Neural progenitor cell (in vitro differentiated cells): Measurements from ENCODE around the gene SMIM27. TPM values are rescaled to one million over a fixed set of nuclear protein-coding genes. Genes with fewer than 3 reads are reported as not detected.

Source experiments
- DNase-seq: peaks from one replicate; pipeline ENCODE4 v3.0.0-alpha.2; 2016; ENCODE audit warnings: low spot score
- H2AFZ ChIP-seq: fragments of 200-600 bp; sonication (generic); replicated peaks from 2 replicates; pipeline ENCODE4 v1.6.1; 2016; ENCODE audit warnings: antibody characterized with exemption
- H3F3A ChIP-seq: fragments of 200-600 bp; sonication (generic); 2 replicates; pipeline ENCODE4 v1.6.1; 2016; ENCODE audit warnings: antibody characterized with exemption, low read depth
- H3K27ac ChIP-seq: fragments of 200-600 bp; sonication (generic); 2 replicates; pipeline ENCODE4 v1.5.1; 2016; ENCODE audit warnings: mild to moderate bottlenecking
- H3K27me3 ChIP-seq: fragments of 200-600 bp; sonication (generic); 2 replicates; pipeline ENCODE4 v1.6.1; 2016; ENCODE audit warnings: mild to moderate bottlenecking, moderate library complexity
- H3K36me3 ChIP-seq: fragments of 200-600 bp; sonication (generic); 2 replicates; pipeline ENCODE4 v1.5.1; 2016
- H3K4me1 ChIP-seq: fragments of 200-600 bp; sonication (generic); 2 replicates; pipeline ENCODE4 v1.6.1; 2016; ENCODE audit warnings: mixed run types
- H3K4me2 ChIP-seq: fragments of 200-600 bp; sonication (generic); 2 replicates; pipeline ENCODE4 v1.6.1; 2016
- H3K4me3 ChIP-seq: fragments of 200-600 bp; sonication (generic); 2 replicates; pipeline ENCODE4 v1.5.1; 2016
- H3K79me2 ChIP-seq: fragments of 200-600 bp; sonication (generic); 2 replicates; pipeline ENCODE4 v1.6.1; 2016; ENCODE audit warnings: low read depth
- H3K9ac ChIP-seq: fragments of 200-600 bp; sonication (generic); 2 replicates; pipeline ENCODE4 v1.6.1; 2016
- H3K9me3 ChIP-seq: fragments of 200-600 bp; sonication (generic); 2 replicates; pipeline ENCODE4 v1.5.1; 2016; ENCODE audit warnings: low read depth
- H4K20me1 ChIP-seq: fragments of 200-600 bp; sonication (generic); 2 replicates; pipeline ENCODE4 v1.6.1; 2016; ENCODE audit warnings: low read depth
- H3K27ac Mint-ChIP-seq: 3 replicates; pipeline ENCODE4 v1.8.0; 2021; ENCODE audit warnings: mixed read lengths
- H3K27me3 Mint-ChIP-seq: 2 replicates; pipeline ENCODE4 v1.8.0; 2022; ENCODE audit warnings: low read depth, mild to moderate bottlenecking, inconsistent platforms, moderate library complexity, mixed read lengths; ENCODE audit not compliant: insufficient read depth
- H3K36me3 Mint-ChIP-seq: 3 replicates; pipeline ENCODE4 v1.8.0; 2021; ENCODE audit warnings: mixed read lengths
- H3K4me1 Mint-ChIP-seq: 3 replicates; pipeline ENCODE4 v1.8.0; 2021; ENCODE audit warnings: mixed read lengths
- H3K4me3 Mint-ChIP-seq: 3 replicates; pipeline ENCODE4 v1.8.0; 2021; ENCODE audit warnings: mild to moderate bottlenecking, moderate library complexity, mixed read lengths
- H3K9me3 Mint-ChIP-seq: 3 replicates; pipeline ENCODE4 v1.8.0; 2020; ENCODE audit warnings: mixed read lengths
- CTCF ChIP-seq: fragments of 200-600 bp; sonication (generic); IDR thresholded peaks from 2 replicates; pipeline ENCODE4 v1.5.1; 2017; ENCODE audit warnings: antibody characterized with exemption, mild to moderate bottlenecking
- EZH2 ChIP-seq: fragments of 200-600 bp; sonication (generic); IDR thresholded peaks from 2 replicates; pipeline ENCODE4 v1.6.1; 2017; ENCODE audit warnings: antibody characterized with exemption, mild to moderate bottlenecking, moderate library complexity
- EZH2phosphoT487 ChIP-seq: fragments of 200-600 bp; sonication (generic); IDR thresholded peaks from 2 replicates; pipeline ENCODE4 v1.6.1; 2017; ENCODE audit warnings: antibody characterized with exemption
- total RNA-seq: library from RNA; depleted of rRNA; stranded (reverse); fragments of >200 nt; gene quantifications from 2 replicates; pipeline ENCODE4 v1.2.3, GENCODE V29; 2015; ENCODE audit warnings: low replicate concordance

SMIM27 gene
- total RNA-seq, 1 donor from 2014 or later = 9.7 TPM

GRCh38 chr9:32554107-32554506 lies 2.0 kb downstream of the SMIM27 start:
- no peak overlapping the region for H3K4me3 ChIP-seq
- DNase-seq = no peak
- Mint-ChIP-seq H3K4me3 (peak overlapping the region; percentile 44), H3K36me3 (peaks cover 10% of the 10 kb centered on the region), H3K27me3 (peaks cover 4% of the 10 kb centered on the region), H3K4me1 (peaks cover 18% of the 10 kb centered on the region), H3K9me3 (no peaks in the 10 kb centered on the region), H3K27ac (no peak overlapping the region)
- no peak overlapping the region for H3K9ac ChIP-seq
- peaks cover 15% of the 10 kb centered on the region for H4K20me1 ChIP-seq
- H3F3A ChIP-seq = peaks cover 26% of the 10 kb centered on the region
- no peak overlapping the region for H2AFZ ChIP-seq
- H3K9me3 ChIP-seq = no peaks in the 10 kb centered on the region
- H3K4me2 ChIP-seq = no peak overlapping the region
- no peak for TF ChIP-seq CTCF
- TF ChIP-seq EZH2 = no peak
- TF ChIP-seq EZH2phosphoT487 = no peak
- peaks cover 13% of the 10 kb centered on the region for H3K4me1 ChIP-seq
- H3K36me3 ChIP-seq = no peaks in the 10 kb centered on the region
- H3K79me2 ChIP-seq = peaks cover 47% of the 10 kb centered on the region
- H3K27me3 ChIP-seq = no peaks in the 10 kb centered on the region
- H3K27ac ChIP-seq = no peak overlapping the region

GRCh38 chr9:32554591-32554990 lies 2.5 kb downstream of the SMIM27 start:
- no peak for TF ChIP-seq EZH2phosphoT487
- TF ChIP-seq EZH2 = no peak
- no peak for TF ChIP-seq CTCF

GRCh38 chr9:32558408-32558934 lies 6.3 kb downstream of the SMIM27 start:
- no peak for DNase-seq
- no peak overlapping the region for H3K4me3 ChIP-seq
- no peaks in the 10 kb centered on the region for H3F3A ChIP-seq
- H4K20me1 ChIP-seq = no peaks in the 10 kb centered on the region
- no peak overlapping the region for H3K4me2 ChIP-seq
- peaks cover 31% of the 10 kb centered on the region for H3K79me2 ChIP-seq
- Mint-ChIP-seq H3K4me1 (peaks cover 2% of the 10 kb centered on the region), H3K36me3 (no peaks in the 10 kb centered on the region), H3K9me3 (no peaks in the 10 kb centered on the region), H3K27me3 (no peaks in the 10 kb centered on the region), H3K27ac (no peak overlapping the region), H3K4me3 (no peak overlapping the region)
- no peaks in the 10 kb centered on the region for H3K9me3 ChIP-seq
- no peak overlapping the region for H3K9ac ChIP-seq
- no peaks in the 10 kb centered on the region for H3K27me3 ChIP-seq
- H2AFZ ChIP-seq = no peak overlapping the region
- no peak overlapping the region for H3K27ac ChIP-seq
- H3K36me3 ChIP-seq = no peaks in the 10 kb centered on the region
- peaks cover 2% of the 10 kb centered on the region for H3K4me1 ChIP-seq
- TF ChIP-seq EZH2phosphoT487 (no peak), CTCF (no peak), EZH2 (no peak)

More at GRCh38 chr9:32554591-32554990, 2.5 kb downstream of the SMIM27 start:
- H3K27me3 Mint-ChIP-seq = peaks cover 4% of the 10 kb centered on the region
- H3K9ac ChIP-seq = no peak overlapping the region
- H3K27ac ChIP-seq = no peak overlapping the region
- no peaks in the 10 kb centered on the region for H3K27me3 ChIP-seq
- DNase-seq = no peak
- H3K36me3 Mint-ChIP-seq = peaks cover 6% of the 10 kb centered on the region
- H4K20me1 ChIP-seq = peaks cover 10% of the 10 kb centered on the region
- H3K4me2 ChIP-seq = no peak overlapping the region
- no peaks in the 10 kb centered on the region for H3K9me3 ChIP-seq
- H2AFZ ChIP-seq = no peak overlapping the region
- peaks cover 9% of the 10 kb centered on the region for H3K4me1 ChIP-seq
- H3K36me3 ChIP-seq = no peaks in the 10 kb centered on the region
- no peak overlapping the region for H3K4me3 Mint-ChIP-seq
- H3K79me2 ChIP-seq = peaks cover 42% of the 10 kb centered on the region
- H3K4me1 Mint-ChIP-seq = peaks cover 14% of the 10 kb centered on the region
- H3K27ac Mint-ChIP-seq = no peak overlapping the region
- no peaks in the 10 kb centered on the region for H3K9me3 Mint-ChIP-seq
- H3K4me3 ChIP-seq = no peak overlapping the region
- H3F3A ChIP-seq = peaks cover 26% of the 10 kb centered on the region
